H1 (cell line): ENCODE data around the gene VASN. TPM values are rescaled to one million over a fixed set of nuclear protein-coding genes. Genes with fewer than 3 reads are reported as not detected.

Source experiments
- CTCF ChIA-PET: fragments of 300-600 bp; sonication (Branson Sonifier 250); formaldehyde crosslinking; loops from one replicate; lab custom pipeline; 2021; ENCODE audit not compliant: partially characterized antibody; lab: Charles Lee
- POLR2A ChIA-PET: fragments of 300-600 bp; sonication (Branson Sonifier 250); formaldehyde crosslinking; loops from one replicate; lab custom pipeline; 2021; ENCODE audit warnings: inconsistent platforms; ENCODE audit not compliant: partially characterized antibody; lab: Charles Lee
- DNase-seq, 2 experiments: peaks; one replicate each; pipeline versions ENCODE4 v3.0.0 to v3.0.0-alpha.2; 2010 to 2022; ENCODE audit warnings: low spot score in 2 of 2, low read depth in 1 of 2, mixed read lengths in 1 of 2
- FAIRE-seq: peaks from 2 replicates; lab custom pipeline; 2011; peaks lifted over from hg19 to GRCh38; lab: Jason Lieb, UNC
- H2AFZ ChIP-seq: 2 replicates; pipeline ENCODE4 v1.8.1; 2012; ENCODE audit warnings: low read length, inconsistent platforms
- H2AK5ac ChIP-seq: 2 replicates; pipeline ENCODE4 v1.6.1; 2013; ENCODE audit warnings: low read depth, low read length
- H2BK120ac ChIP-seq: replicated peaks from 2 replicates; pipeline ENCODE3; 2013; ENCODE audit warnings: low read depth, low read length, inconsistent platforms
- H2BK12ac ChIP-seq: 2 replicates; pipeline ENCODE4 v1.6.1; 2013; ENCODE audit warnings: low read depth, low read length
- H2BK15ac ChIP-seq: 2 replicates; pipeline ENCODE4 v1.6.1; 2013; ENCODE audit warnings: low read length
- H2BK20ac ChIP-seq: 2 replicates; pipeline ENCODE4 v1.6.1; 2013; ENCODE audit warnings: low read length
- H2BK5ac ChIP-seq: 2 replicates; pipeline ENCODE4 v1.6.1; 2013; ENCODE audit warnings: low read depth, low read length
- H3K14ac ChIP-seq: 2 replicates; pipeline ENCODE4 v1.6.1; 2013; ENCODE audit warnings: inconsistent platforms; ENCODE audit not compliant: insufficient read length
- H3K18ac ChIP-seq: 2 replicates; pipeline ENCODE4 v1.6.1; 2013; ENCODE audit warnings: low read length; ENCODE audit errors: extremely low read depth
- H3K23ac ChIP-seq: 2 replicates; pipeline ENCODE4 v1.6.1; 2013; ENCODE audit warnings: inconsistent platforms; ENCODE audit not compliant: insufficient read length
- H3K23me2 ChIP-seq: 2 replicates; pipeline ENCODE4 v1.6.1; 2013; ENCODE audit warnings: low read depth, low read length
- H3K27ac ChIP-seq: 2 replicates; pipeline ENCODE4 v1.6.1; 2011; ENCODE audit warnings: low read depth, low read length, inconsistent platforms
- H3K27me3 ChIP-seq, 4 experiments: replicated peaks in 1 of 4; 1 replicate in 1 of 4; 2 replicates in 3 of 4; pipeline versions ENCODE4 v1.6.1 to v1.8.1; 2011 to 2013; ENCODE audit warnings: low read length in 3 of 4, mild to moderate bottlenecking in 3 of 4, inconsistent platforms in 2 of 4, mixed read lengths in 2 of 4, moderate library complexity in 1 of 4; ENCODE audit not compliant: control insufficient read depth in 3 of 4, insufficient read depth in 3 of 4; ENCODE audit errors: extremely low read depth in 1 of 4
- H3K36me3 ChIP-seq, 4 experiments: 2 replicates each; pipeline versions ENCODE4 v1.6.1 to v1.8.1; 2011 to 2013; ENCODE audit warnings: mild to moderate bottlenecking in 4 of 4, low read length in 3 of 4, moderate library complexity in 2 of 4, control low read depth in 1 of 4, inconsistent platforms in 1 of 4; ENCODE audit not compliant: insufficient read depth in 4 of 4, control insufficient read depth in 2 of 4
- H3K4ac ChIP-seq: replicated peaks from 2 replicates; pipeline ENCODE3; 2013; ENCODE audit warnings: low read length, low read depth, mixed read lengths, inconsistent platforms; ENCODE audit not compliant: insufficient read length
- H3K4me1 ChIP-seq, 4 experiments: replicated peaks in 1 of 4; 1 replicate in 1 of 4; 2 replicates in 3 of 4; pipeline versions ENCODE4 v1.6.1 to v1.8.1; 2011 to 2013; ENCODE audit warnings: low read length in 3 of 4, inconsistent platforms in 2 of 4, mixed read lengths in 1 of 4; ENCODE audit not compliant: insufficient read depth in 4 of 4, control insufficient read depth in 3 of 4
- H3K4me2 ChIP-seq, 2 experiments: 2 replicates each; pipeline versions ENCODE4 v1.6.1 to v1.8.1; 2011 to 2013; ENCODE audit warnings: low read depth in 2 of 2, low read length in 2 of 2, control low read depth in 1 of 2, inconsistent platforms in 1 of 2, mild to moderate bottlenecking in 1 of 2; ENCODE audit not compliant: insufficient read depth in 1 of 2
- H3K4me3 ChIP-seq, 4 experiments: fragments of 200-600, 300-600 bp in 1 of 4; sonication (generic), shearing (Covaris generic), sonication (Bioruptor Twin) in 1 of 4; 2 replicates each; pipeline versions ENCODE4 v1.5.1 to v1.8.1; 2011 to 2016; ENCODE audit warnings: low read length in 4 of 4, low read depth in 3 of 4, control low read depth in 2 of 4, inconsistent platforms in 2 of 4, mild to moderate bottlenecking in 2 of 4, mixed read lengths in 1 of 4, moderate library complexity in 1 of 4; ENCODE audit not compliant: insufficient read depth in 2 of 4; ENCODE audit errors: extremely low read depth in 1 of 4
- H3K56ac ChIP-seq: replicated peaks from 2 replicates; pipeline ENCODE3; 2013; ENCODE audit warnings: low read depth, mild to moderate bottlenecking, mixed read lengths, low read length, inconsistent platforms; ENCODE audit not compliant: insufficient read length
- H3K79me1 ChIP-seq: 2 replicates; pipeline ENCODE4 v1.6.1; 2013; ENCODE audit warnings: low read depth, low read length, control low read depth
- H3K79me2 ChIP-seq, 2 experiments: 2 replicates each; pipeline versions ENCODE4 v1.6.1 to v1.8.1; 2012 to 2013; ENCODE audit warnings: low read length in 2 of 2, mild to moderate bottlenecking in 2 of 2, inconsistent platforms in 1 of 2; ENCODE audit not compliant: insufficient read depth in 2 of 2, control insufficient read depth in 1 of 2
- H3K9ac ChIP-seq, 4 experiments: replicated peaks in 1 of 4; 1 replicate in 1 of 4; 2 replicates in 3 of 4; pipeline versions ENCODE4 v1.6.1 to v1.8.1; 2011 to 2013; ENCODE audit warnings: low read depth in 3 of 4, low read length in 3 of 4, control low read depth in 2 of 4, mild to moderate bottlenecking in 2 of 4, moderate library complexity in 2 of 4, inconsistent platforms in 1 of 4; ENCODE audit errors: extremely low read depth in 1 of 4
- H3K9me3 ChIP-seq, 2 experiments: 2 replicates each; pipeline versions ENCODE4 v1.6.1 to v1.8.1; 2012 to 2013; ENCODE audit warnings: mild to moderate bottlenecking in 2 of 2, moderate library complexity in 2 of 2, control low read depth in 1 of 2, inconsistent platforms in 1 of 2, low read depth in 1 of 2, low read length in 1 of 2, mixed read lengths in 1 of 2; ENCODE audit not compliant: insufficient read depth in 2 of 2
- H4K20me1 ChIP-seq, 2 experiments: replicated peaks in 1 of 2; 2 replicates each; pipeline versions ENCODE3 to v1.8.1; 2011 to 2013; ENCODE audit warnings: inconsistent platforms in 2 of 2, low read length in 2 of 2, mild to moderate bottlenecking in 1 of 2; ENCODE audit not compliant: insufficient read depth in 2 of 2, control insufficient read depth in 1 of 2
- H4K5ac ChIP-seq: 2 replicates; pipeline ENCODE4 v1.6.1; 2013; ENCODE audit warnings: low read length, low read depth, mixed read lengths, inconsistent platforms; ENCODE audit not compliant: insufficient read length
- H4K8ac ChIP-seq: 2 replicates; pipeline ENCODE4 v1.8.0; 2013; ENCODE audit warnings: mild to moderate bottlenecking, moderate library complexity, low read length, inconsistent platforms; ENCODE audit not compliant: insufficient read depth; ENCODE audit errors: extremely low read depth
- H4K91ac ChIP-seq: replicated peaks from 2 replicates; pipeline ENCODE3; 2013; ENCODE audit warnings: low read length, mixed read lengths, inconsistent platforms; ENCODE audit not compliant: insufficient read length
- SP4 ChIP-seq: IDR thresholded peaks from 2 replicates; pipeline ENCODE4 v1.6.1; 2012; ENCODE audit warnings: low read length, inconsistent platforms
- WGBS, 2 experiments: shearing (Covaris generic) in 1 of 2; methylation state at CpG; one replicate each; pipeline versions ENCODE4 v1.1.6 to v1.1.7; 2013 to 2015; ENCODE audit warnings: low lambda C conversion rate in 2 of 2, mixed read lengths in 2 of 2, inconsistent platforms in 1 of 2, low coverage in 1 of 2, missing lambda C conversion rate in 1 of 2; ENCODE audit not compliant: insufficient replicate concordance in 2 of 2, insufficient coverage in 1 of 2, insufficient read length in 1 of 2; ENCODE audit errors: extremely low coverage in 1 of 2, missing lambda C conversion rate in 1 of 2; 5-methylcytosine and 5-hydroxymethylcytosine counted together
- polyA plus RNA-seq, 7 experiments: library from polyadenylated mRNA; depleted of rRNA in 3 of 7; stranded (reverse) in 5 of 7; unstranded in 2 of 7; fragments of >200 nt in 5 of 7; fragments of 200-250 nt in 2 of 7; gene quantifications; 1 replicate in 5 of 7; 2 replicates in 1 of 7; 4 replicates in 1 of 7; pipeline versions ENCODE4 v1.2.1 to v1.2.3, GENCODE V29; 2011 to 2013; ENCODE audit warnings: missing spikeins in 2 of 7, mixed read lengths in 2 of 7
- total RNA-seq: library from RNA; stranded (reverse); fragmentation: NEBNext Ultra II Directional; extraction: Animal tissue kit (Norgen Biotek cat#: 25700); gene quantifications from 2 replicates; pipeline ENCODE4 v1.2.1, GENCODE V29; 2021

VASN gene
- total and polyA plus RNA-seq, 2 of the 8 experiments (the other 6 are each of a cell fraction or from before 2014, with no cell fraction given) = 9.6 to 11.3 TPM

DNA sequence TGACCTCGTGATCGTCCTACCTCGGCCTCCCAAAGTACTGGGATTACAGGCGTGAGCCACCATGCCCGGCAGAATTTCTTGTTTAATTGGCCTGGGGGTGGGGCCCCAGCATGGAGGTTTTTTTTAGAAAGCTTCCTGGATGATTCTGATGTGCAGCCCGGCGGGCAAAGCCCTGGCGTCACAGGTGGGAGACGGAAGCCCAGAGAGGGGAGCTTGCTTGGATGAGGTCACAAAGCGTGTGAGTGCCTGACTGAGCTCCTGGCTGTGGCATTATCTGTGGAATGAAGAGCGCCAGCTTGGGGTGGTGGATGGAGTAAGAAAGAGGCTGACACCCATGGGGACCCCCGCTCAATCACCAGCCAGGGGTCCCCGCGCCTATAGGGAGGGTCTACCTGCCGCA, 4.1 kb downstream of the VASN start:
- WGBS, 2 experiments = 93% methylated on average over 12 of the region's 15 CpGs; no CpG with 5 or more reads in 1 of the 2 experiments
- Histone ChIP-seq H3K9ac (no peak overlapping the region), H2AFZ (no peak overlapping the region), H3K23ac (no peak overlapping the region), H3K23me2 (peaks cover 6% of the 10 kb centered on the region; the same call in 1 of the 2 replicates), H2BK15ac (no peak overlapping the region), H3K4ac (no peak overlapping the region), H4K8ac (peak overlapping the region; percentile 36; the same call in 1 of the 2 replicates), H3K56ac (no peak overlapping the region), H2BK5ac (no peak overlapping the region), H3K27me3 (peaks cover 0 to 1% (median 0%) of the 10 kb centered on the region in 4 experiments; a peak in 2 of 7 replicates), H3K79me2 (peaks cover 0 to 11% of the 10 kb centered on the region in 2 experiments; a peak in 1 of 4 replicates), H2BK12ac (no peak overlapping the region), H3K4me1 (peaks cover 4 to 68% (median 57%) of the 10 kb centered on the region in 4 experiments), H3K36me3 (no peaks in the 10 kb centered on the region), H4K5ac (no peak overlapping the region), H3K4me2 (no peak overlapping the region), H2AK5ac (no peak overlapping the region), H3K27ac (no peak overlapping the region), H2BK20ac (no peak overlapping the region), H3K4me3 (no peak overlapping the region), H4K20me1 (peaks cover 6 to 21% of the 10 kb centered on the region in 2 experiments), H2BK120ac (no peak overlapping the region), H3K79me1 (peaks cover 6% of the 10 kb centered on the region), H3K9me3 (no peaks in the 10 kb centered on the region), H4K91ac (no peak overlapping the region), H3K14ac (no peak overlapping the region), H3K18ac (no peak overlapping the region)
- CTCF ChIA-PET = interaction anchor here (0.5 to 24.8 kb wide), 8 partner anchors 10 to 87 kb away, joined by 3 to 659 read pairs (median 12); no protein-coding TSS in a partner anchor
- DNase-seq (no peak), FAIRE-seq (no peak)
- POLR2A ChIA-PET = interaction anchor here (1.0 to 11.7 kb wide), 7 partner anchors 11 to 239 kb away, joined by 3 to 223 read pairs (median 19); partner anchors contain the start of genes PAM16 and UBALD1
- TF ChIP-seq SP4 = no peak
